ENCODE data around the gene SAMD1. TPM values are rescaled to one million over a fixed set of nuclear protein-coding genes. Genes with fewer than 3 reads are reported as not detected.

SAMD1 gene
- total and polyA plus RNA-seq, 9 of the 15 experiments (the other 6 are each of a cell fraction or from before 2014, with no cell fraction given): 2.9 to 96.0 (median 43.5) TPM

- TF ChIP-seq ATF1 (CRISPR knock-in tag; IDR thresholded peaks at IDR 0.05): no peak
- peak; percentile 87 for TF ChIP-seq ATF1 (tag; IDR thresholded peaks at IDR 0.05)
- TF ChIP-seq MNT (conservative IDR thresholded peaks at IDR 0.05): peak; percentile 79 to 83
- peak; percentile 80 for TF ChIP-seq ZNF395 (CRISPR knock-in tag; IDR thresholded peaks at IDR 0.05)
- peak in 1 of 2 experiments; percentile 90; a peak in 1 of 4 replicates for TF ChIP-seq SIN3A (IDR thresholded peaks at IDR 0.05; ENCODE audit: borderline replicate concordance in 2 of 2, control insufficient read depth in 1 of 2, low read depth in 2 of 2, low read length in 2 of 2)
- TF ChIP-seq SMARCA4 (IDR thresholded peaks at IDR 0.05): no peak
- TF ChIP-seq RBM39 (optimal IDR thresholded peaks at IDR 0.05; ENCODE audit: low read depth, low read length): no peak
- no peak for TF ChIP-seq ZFP1 (CRISPR knock-in tag; IDR thresholded peaks at IDR 0.05)
- peak; percentile 25; the same call in 1 of the 2 replicates for TF ChIP-seq TCF3 (CRISPR knock-in tag; IDR thresholded peaks at IDR 0.05)
- no peak for TF ChIP-seq POLR3A (IDR thresholded peaks at IDR 0.05; ENCODE audit: borderline replicate concordance, extremely low read depth, insufficient read depth, insufficient read length)
- TF ChIP-seq POLR2B (IDR thresholded peaks at IDR 0.05; ENCODE audit: low read depth, partially characterized antibody): peak; percentile 68
- peak; percentile 93 for TF ChIP-seq ELF2 (CRISPR knock-in tag; IDR thresholded peaks at IDR 0.05)
- no peak for TF ChIP-seq HSF4 (CRISPR knock-in tag; IDR thresholded peaks at IDR 0.05; ENCODE audit: borderline replicate concordance)
- peak; percentile 54; the same call in 1 of the 2 replicates for TF ChIP-seq NFE2 (IDR thresholded peaks at IDR 0.05; ENCODE audit: low read depth)
- TF ChIP-seq DMBX1 (CRISPR knock-in tag; IDR thresholded peaks at IDR 0.05; ENCODE audit: borderline replicate concordance): no peak
- no peak for TF ChIP-seq HNRNPH1 (optimal IDR thresholded peaks at IDR 0.05; ENCODE audit: low read depth, low read length)
- peak; percentile 66; the same call in 1 of the 2 replicates for TF ChIP-seq ETV5 (CRISPR knock-in tag; IDR thresholded peaks at IDR 0.05; ENCODE audit: low read depth)
- TF ChIP-seq MAX (CRISPR knock-in tag; IDR thresholded peaks at IDR 0.05): peak; percentile 46; the same call in 1 of the 2 replicates
- peak; percentile 98 for TF ChIP-seq GABPB1 (CRISPR knock-in tag; IDR thresholded peaks at IDR 0.05)
- TF ChIP-seq TBP (optimal IDR thresholded peaks at IDR 0.05; ENCODE audit: low read depth, low read length): peak; percentile 86
- no peak for TF ChIP-seq ZBTB17 (CRISPR knock-in tag; IDR thresholded peaks at IDR 0.05)
- no peak for TF ChIP-seq E2F6 (IDR thresholded peaks at IDR 0.05; ENCODE audit: borderline replicate concordance in 1 of 2, extremely low read depth in 1 of 2, insufficient read depth in 1 of 2, insufficient read length in 1 of 2, low read depth in 1 of 2, low read length in 1 of 2, poor library complexity in 1 of 2, severe bottlenecking in 1 of 2)
- peak; percentile 93 for TF ChIP-seq KLF13 (tag; IDR thresholded peaks at IDR 0.05; ENCODE audit: borderline replicate concordance, low read depth)
Observed at GRCh38 chr19:14080887-14081796, 9.4 kb downstream of the SAMD1 start (continued).
